IMR-90 (cell line): ENCODE data around the gene PHC2.

ENCODE experiments used
- BHLHE40 ChIP-seq: fragments of 150-350 bp; IDR thresholded peaks from 2 replicates; pipeline ENCODE4 v1.6.1; 2016; ENCODE audit warnings: mild to moderate bottlenecking, low read depth, low read length
- CHD1 ChIP-seq: IDR thresholded peaks from 2 replicates; pipeline ENCODE4 v1.6.1; 2012; ENCODE audit warnings: low read depth, low read length, improper control_type of control experiment
- MAFK ChIP-seq: IDR thresholded peaks from 2 replicates; pipeline ENCODE4 v1.6.1; 2012; ENCODE audit warnings: low read depth, low read length, improper control_type of control experiment
- POLR2A ChIP-seq: IDR thresholded peaks from 2 replicates; pipeline ENCODE4 v1.6.1; 2012; ENCODE audit warnings: mild to moderate bottlenecking, low read depth, low read length
- RFX5 ChIP-seq: IDR thresholded peaks from 2 replicates; pipeline ENCODE4 v1.8.0; 2012; ENCODE audit warnings: low read depth, mild to moderate bottlenecking, low read length, moderate library complexity
- TF ChIP-seq, protein P1 (sequence below): conservative IDR thresholded peaks from 2 replicates; pipeline ENCODE4 v1.5.1; 2012; ENCODE audit warnings: mild to moderate bottlenecking, low read depth, low read length, improper control_type of control experiment
- TF ChIP-seq, protein P2 (sequence below): fragments of 150-350 bp; IDR thresholded peaks from 2 replicates; pipeline ENCODE4 v1.6.1; 2017; ENCODE audit warnings: mild to moderate bottlenecking, antibody characterized with exemption, low read length, low read depth

DNA sequence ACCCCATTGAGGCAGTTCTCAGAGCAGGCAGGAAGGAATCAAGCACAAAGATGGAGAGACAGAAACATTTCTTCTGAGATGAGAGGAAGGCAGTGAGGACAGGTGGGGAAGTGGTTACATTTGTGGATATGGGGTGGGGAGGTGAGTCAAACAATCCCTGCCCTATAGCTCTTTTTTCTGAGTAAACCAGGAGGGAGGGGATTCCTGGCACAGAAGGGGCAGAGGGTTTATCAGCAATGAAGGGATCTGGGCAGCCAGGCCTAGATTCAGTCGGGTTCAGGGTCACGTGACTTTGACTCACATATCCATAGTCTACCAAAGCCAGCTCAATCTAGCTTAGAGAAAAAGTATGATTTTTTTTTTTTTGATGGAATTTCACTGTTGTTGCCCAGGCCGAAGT is 15.7 kb upstream of the PHC2 start:
- TF ChIP-seq POLR2A (no peak), MAFK (no peak), CHD1 (no peak), RFX5 (no peak), BHLHE40 (no peak)
- TF ChIP-seq, protein P1, sequence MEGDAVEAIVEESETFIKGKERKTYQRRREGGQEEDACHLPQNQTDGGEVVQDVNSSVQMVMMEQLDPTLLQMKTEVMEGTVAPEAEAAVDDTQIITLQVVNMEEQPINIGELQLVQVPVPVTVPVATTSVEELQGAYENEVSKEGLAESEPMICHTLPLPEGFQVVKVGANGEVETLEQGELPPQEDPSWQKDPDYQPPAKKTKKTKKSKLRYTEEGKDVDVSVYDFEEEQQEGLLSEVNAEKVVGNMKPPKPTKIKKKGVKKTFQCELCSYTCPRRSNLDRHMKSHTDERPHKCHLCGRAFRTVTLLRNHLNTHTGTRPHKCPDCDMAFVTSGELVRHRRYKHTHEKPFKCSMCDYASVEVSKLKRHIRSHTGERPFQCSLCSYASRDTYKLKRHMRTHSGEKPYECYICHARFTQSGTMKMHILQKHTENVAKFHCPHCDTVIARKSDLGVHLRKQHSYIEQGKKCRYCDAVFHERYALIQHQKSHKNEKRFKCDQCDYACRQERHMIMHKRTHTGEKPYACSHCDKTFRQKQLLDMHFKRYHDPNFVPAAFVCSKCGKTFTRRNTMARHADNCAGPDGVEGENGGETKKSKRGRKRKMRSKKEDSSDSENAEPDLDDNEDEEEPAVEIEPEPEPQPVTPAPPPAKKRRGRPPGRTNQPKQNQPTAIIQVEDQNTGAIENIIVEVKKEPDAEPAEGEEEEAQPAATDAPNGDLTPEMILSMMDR: no peak
- TF ChIP-seq, protein P2, sequence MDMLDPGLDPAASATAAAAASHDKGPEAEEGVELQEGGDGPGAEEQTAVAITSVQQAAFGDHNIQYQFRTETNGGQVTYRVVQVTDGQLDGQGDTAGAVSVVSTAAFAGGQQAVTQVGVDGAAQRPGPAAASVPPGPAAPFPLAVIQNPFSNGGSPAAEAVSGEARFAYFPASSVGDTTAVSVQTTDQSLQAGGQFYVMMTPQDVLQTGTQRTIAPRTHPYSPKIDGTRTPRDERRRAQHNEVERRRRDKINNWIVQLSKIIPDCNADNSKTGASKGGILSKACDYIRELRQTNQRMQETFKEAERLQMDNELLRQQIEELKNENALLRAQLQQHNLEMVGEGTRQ: no peak
